ENCODE results near the gene CYP17A1.

GRCh38 chr10:102880256-102880655, 43.0 kb upstream of the CYP17A1 start:
- TF ChIP-seq POLR2A (IDR thresholded peaks at IDR 0.05) (no peak), CTCF (IDR thresholded peaks at IDR 0.05) (no peak)
